ENCODE measurements around the gene ZNF775. TPM values are rescaled to one million over a fixed set of nuclear protein-coding genes. Genes with fewer than 3 reads are reported as not detected.

Gene ZNF775
- total and polyA plus RNA-seq, 2 experiments from 2014 or later, result 34.3 to 40.1 TPM

DNA sequence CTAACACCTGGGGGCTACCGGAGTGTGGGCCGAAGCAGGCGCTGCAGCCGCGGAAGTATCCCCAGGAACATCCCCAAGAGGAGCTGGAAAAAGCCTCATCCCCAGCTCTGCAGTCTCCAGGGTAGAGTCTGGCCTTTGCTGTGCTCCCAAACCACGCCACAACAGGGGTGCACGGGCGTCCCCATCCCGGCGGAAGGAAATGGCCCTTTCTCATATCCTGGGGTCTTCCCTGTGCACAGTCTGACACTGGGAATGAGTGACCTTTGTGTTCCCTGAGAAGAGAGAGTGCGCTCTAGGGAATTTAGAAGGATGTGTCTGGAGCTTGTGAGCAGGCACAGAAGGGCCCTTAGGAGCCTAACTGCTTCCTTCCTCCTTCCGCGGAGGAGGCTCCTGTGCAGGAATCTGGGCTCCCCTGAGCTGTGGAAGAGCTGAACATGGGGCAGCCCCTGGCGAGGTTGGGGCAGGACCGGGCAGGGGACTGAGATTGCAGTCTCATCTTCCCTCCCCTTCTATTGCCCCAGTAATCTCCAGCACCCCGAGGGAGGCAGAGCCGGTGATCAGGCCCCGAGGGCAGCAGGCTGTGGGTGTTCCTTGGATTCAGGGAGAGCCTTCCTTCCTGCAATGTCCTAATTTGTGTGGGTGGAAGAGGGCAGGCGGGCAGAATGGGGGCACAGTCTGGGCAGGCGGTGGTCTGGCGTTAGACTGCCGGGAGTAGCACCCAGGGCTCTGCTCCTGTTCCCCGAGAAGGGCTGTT lies 9.2 kb upstream of the ZNF775 start:
- Histone ChIP-seq H3K27me3 (no peaks in the 10 kb centered on the region), H3K36me3 (peaks cover 16% of the 10 kb centered on the region), H3K4me1 (ENCODE audit: low read depth) (peaks cover 41% of the 10 kb centered on the region), H3K9me3 (ENCODE audit: low read depth) (no peaks in the 10 kb centered on the region), H3K4me3 (peak overlapping the region; percentile 64), H3K27ac (peak overlapping the region; percentile 100)
- no peak for DNase-seq (ENCODE audit: low read depth in 1 of 2, low spot score in 1 of 2)
- TF ChIP-seq CTCF (IDR thresholded peaks at IDR 0.05; ENCODE audit: low read depth, low read length), result no peak

DNA sequence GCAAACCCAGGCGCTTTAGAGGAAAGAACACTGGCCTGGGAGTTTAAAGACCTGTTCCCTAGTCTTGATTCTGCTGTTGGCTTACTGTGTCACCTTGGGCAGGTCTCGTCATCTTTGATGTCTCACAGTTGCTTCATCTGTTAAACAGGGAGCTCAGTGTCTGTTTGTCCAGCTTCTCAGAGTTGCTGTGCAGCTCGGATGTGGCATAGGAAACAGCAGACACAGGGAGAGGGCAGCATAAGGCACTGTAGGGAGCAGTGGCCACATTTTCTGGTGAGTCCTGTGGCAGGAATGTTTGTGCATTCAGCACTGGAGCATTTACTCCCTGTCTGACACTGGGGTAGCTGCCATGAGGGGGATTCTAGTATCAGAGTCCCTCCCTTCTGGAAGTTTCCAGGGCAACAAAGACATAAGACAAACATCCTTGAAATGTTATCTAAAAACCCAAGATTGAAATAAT lies 8.5 kb upstream of the ZNF775 start:
- no peak for TF ChIP-seq CTCF (IDR thresholded peaks at IDR 0.05; ENCODE audit: low read depth, low read length)
- peak in 1 of 2 donors; percentile 71 for DNase-seq (ENCODE audit: low read depth in 1 of 2, low spot score in 1 of 2)
- Histone ChIP-seq H3K4me1 (ENCODE audit: low read depth) (peaks cover 41% of the 10 kb centered on the region), H3K4me3 (no peak overlapping the region), H3K36me3 (peaks cover 16% of the 10 kb centered on the region), H3K9me3 (ENCODE audit: low read depth) (no peaks in the 10 kb centered on the region), H3K27me3 (no peaks in the 10 kb centered on the region), H3K27ac (peak overlapping the region; percentile 100)

GRCh38 chr7:150371131-150371995 lies 7.8 kb upstream of the ZNF775 start:
- no peak for TF ChIP-seq CTCF (IDR thresholded peaks at IDR 0.05; ENCODE audit: low read depth, low read length)
- Histone ChIP-seq H3K27me3 (no peaks in the 10 kb centered on the region), H3K4me3 (no peak overlapping the region), H3K9me3 (ENCODE audit: low read depth) (no peaks in the 10 kb centered on the region), H3K27ac (peak overlapping the region; percentile 100), H3K4me1 (ENCODE audit: low read depth) (peaks cover 47% of the 10 kb centered on the region), H3K36me3 (peaks cover 16% of the 10 kb centered on the region)
- no peak for DNase-seq (ENCODE audit: low read depth in 1 of 2, low spot score in 1 of 2)

GRCh38 chr7:150371996-150372270 lies 7.2 kb upstream of the ZNF775 start:
- Histone ChIP-seq H3K4me1 (ENCODE audit: low read depth) (peaks cover 47% of the 10 kb centered on the region), H3K27me3 (no peaks in the 10 kb centered on the region), H3K9me3 (ENCODE audit: low read depth) (no peaks in the 10 kb centered on the region), H3K36me3 (peaks cover 16% of the 10 kb centered on the region), H3K4me3 (no peak overlapping the region), H3K27ac (peak overlapping the region; percentile 92)
- TF ChIP-seq CTCF (IDR thresholded peaks at IDR 0.05; ENCODE audit: low read depth, low read length), result no peak
- DNase-seq (ENCODE audit: low read depth in 1 of 2, low spot score in 1 of 2), result no peak

- Histone ChIP-seq H3K9me3 (ENCODE audit: low read depth) (no peaks in the 10 kb centered on the region), H3K4me1 (ENCODE audit: low read depth) (peaks cover 47% of the 10 kb centered on the region), H3K27me3 (no peaks in the 10 kb centered on the region), H3K4me3 (no peak overlapping the region), H3K27ac (peak overlapping the region; percentile 92), H3K36me3 (peaks cover 16% of the 10 kb centered on the region)
- TF ChIP-seq CTCF (IDR thresholded peaks at IDR 0.05; ENCODE audit: low read depth, low read length), result no peak
- no peak for DNase-seq (ENCODE audit: low read depth in 1 of 2, low spot score in 1 of 2)
These were observed 6.7 kb upstream of the ZNF775 start for GRCh38 chr7:150372271-150373048.

Data from cardiac muscle cell (in vitro differentiated cells and primary cell).